Retinal pigment epithelial cell (primary cell): ENCODE measurements around the gene CXCR5.

Source experiments
- DNase-seq: peaks from one replicate; pipeline ENCODE4 v3.0.0-alpha.2; 2010; ENCODE audit warnings: low read depth
- H3K4me3 ChIP-seq: 2 replicates; pipeline ENCODE4 v1.5.1; 2011; ENCODE audit warnings: mild to moderate bottlenecking, low read length, control low read depth, moderate library complexity
- CTCF ChIP-seq: conservative IDR thresholded peaks from 2 replicates; pipeline ENCODE4 v1.5.1; 2011; ENCODE audit warnings: low read depth, low read length, control low read depth, inconsistent platforms

CXCR5 gene

DNA sequence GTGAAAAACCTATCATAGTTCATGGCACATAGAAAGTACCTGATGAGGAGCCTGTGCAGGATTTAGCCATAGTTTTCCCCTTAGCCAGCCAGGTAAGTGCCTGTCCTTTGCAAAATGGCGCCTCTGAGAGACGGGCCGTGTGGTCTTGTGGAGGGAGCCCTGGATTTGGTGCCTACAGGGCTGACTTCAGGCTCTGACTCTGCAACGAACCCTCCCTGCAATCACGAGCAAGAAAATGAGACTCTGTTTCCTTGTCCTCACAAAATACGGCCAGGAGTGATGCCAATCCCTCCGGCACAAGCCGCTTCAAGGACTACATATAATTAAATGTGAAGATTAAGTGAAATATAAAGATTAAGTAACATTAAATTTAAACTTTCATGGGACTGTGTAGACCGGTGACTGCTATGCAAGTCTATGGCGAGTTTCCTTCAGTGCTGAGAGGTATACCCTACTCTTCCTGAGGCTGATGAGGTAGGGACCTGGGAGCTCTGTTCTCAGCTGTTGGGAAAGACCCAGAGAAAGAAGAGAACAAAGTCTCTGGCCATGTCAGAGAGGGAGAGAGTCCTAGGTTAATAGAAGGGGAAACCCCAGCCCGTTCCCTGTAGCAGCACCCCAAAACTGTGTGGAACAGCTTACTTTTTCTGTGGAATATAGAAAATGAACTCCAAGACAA is 6.1 kb upstream of the CXCR5 start:
- TF ChIP-seq CTCF, result no peak
- H3K4me3 ChIP-seq, result no peak overlapping the region
- no peak for DNase-seq

DNA sequence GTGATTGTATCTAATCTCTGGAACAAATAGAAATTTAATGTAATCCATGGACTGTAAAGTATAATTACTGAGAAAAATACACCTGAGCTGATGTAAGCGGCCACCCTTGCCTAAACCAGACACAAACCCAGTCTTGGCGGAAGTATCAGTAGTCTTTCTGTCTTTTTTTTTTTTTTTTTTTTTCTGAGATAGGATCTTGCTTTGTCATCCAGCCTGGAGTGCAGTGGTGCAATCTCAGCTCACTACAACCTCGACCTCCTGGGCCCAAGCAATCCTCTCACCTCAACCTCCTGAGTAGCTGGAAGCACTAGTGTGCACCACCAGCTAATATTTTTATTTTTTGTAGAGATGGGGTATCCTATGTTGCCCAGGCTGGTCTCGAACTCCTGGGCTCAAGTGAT is 5.5 kb upstream of the CXCR5 start:
- H3K4me3 ChIP-seq, result no peak overlapping the region
- no peak for TF ChIP-seq CTCF
- no peak for DNase-seq

- no peak for DNase-seq
- H3K4me3 ChIP-seq, result no peak overlapping the region
Measured at GRCh38 chr11:118881228-118881627, 2.5 kb upstream of the CXCR5 start.

GRCh38 chr11:118882491-118882890 is 1.2 kb upstream of the CXCR5 start:
- no peak for TF ChIP-seq CTCF
- no peak overlapping the region for H3K4me3 ChIP-seq
- DNase-seq, result no peak

More at GRCh38 chr11:118881228-118881627, 2.5 kb upstream of the CXCR5 start:
- no peak for TF ChIP-seq CTCF

- no peak for DNase-seq
- H3K4me3 ChIP-seq, result no peak overlapping the region
- TF ChIP-seq CTCF, result no peak
Measured at GRCh38 chr11:118883004-118883367, 706 bp upstream of the CXCR5 start.

DNA sequence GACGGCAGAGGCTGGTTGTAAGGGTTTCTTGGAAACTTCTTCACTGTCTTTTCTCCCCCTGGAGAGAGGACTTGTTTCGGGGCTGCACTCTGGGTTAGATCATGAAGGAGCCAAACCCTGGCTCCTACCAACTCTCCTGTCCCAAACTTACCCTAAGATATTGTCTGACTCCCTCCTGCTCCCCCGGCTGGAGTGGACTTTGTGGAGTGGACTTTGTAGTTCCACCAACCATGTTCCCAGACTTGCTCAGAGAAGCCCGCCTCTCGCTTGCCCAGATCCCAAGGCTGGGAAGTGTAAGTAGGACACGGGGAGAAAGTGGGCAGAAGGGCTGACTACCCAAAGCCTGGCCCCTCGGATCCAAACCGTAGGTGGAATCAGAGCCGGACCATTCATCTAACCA is 1.2 kb downstream of the CXCR5 start:
- H3K4me3 ChIP-seq, result no peak overlapping the region
- DNase-seq, result no peak
- TF ChIP-seq CTCF, result no peak

GRCh38 chr11:118885319-118885718 is 1.6 kb downstream of the CXCR5 start:
- TF ChIP-seq CTCF, result no peak
- no peak for DNase-seq
- no peak overlapping the region for H3K4me3 ChIP-seq
